Body of pancreas (tissue), 4 donors: Measurements from ENCODE around the gene BCAS4.

Experiments
- CTCF ChIP-seq, 7 experiments: fragments of 450-650 bp in 4 of 7; fragments of 200-600 bp in 3 of 7; sonication (generic) in 3 of 7; IDR thresholded peaks; one replicate each; pipeline ENCODE4 v1.5.1; 2016 to 2019; ENCODE audit warnings: antibody characterized with exemption in 7 of 7
- POLR2A ChIP-seq, 3 donors: fragments of 450-650 bp; IDR thresholded peaks; one replicate each; pipeline ENCODE4 v1.6.1; 2016; ENCODE audit warnings: antibody characterized with exemption in 3 of 3, mild to moderate bottlenecking in 2 of 3

- TF ChIP-seq CTCF (IDR thresholded peaks at IDR 0.05) (no peak), POLR2A (IDR thresholded peaks at IDR 0.05) (no peak)
Measured at GRCh38 chr20:50901301-50901700, 106.4 kb downstream of the BCAS4 start.
